ENCODE measurements around the gene MRPS22. TPM values are rescaled to one million over a fixed set of nuclear protein-coding genes. Genes with fewer than 3 reads are reported as not detected.

The MRPS22 gene
- total RNA-seq, 1 donor from 2014 or later: 87.1 TPM

- no peak for TF ChIP-seq CTCF (conservative IDR thresholded peaks at IDR 0.05; ENCODE audit: low read depth, low read length)
- DNase-seq (ENCODE audit: low read depth): no peak
- H3K4me3 ChIP-seq (ENCODE audit: low read depth, low read length): no peak overlapping the region
These were observed 36.7 kb upstream of the MRPS22 start for GRCh38 chr3:139307072-139307491.

- TF ChIP-seq CTCF (conservative IDR thresholded peaks at IDR 0.05; ENCODE audit: low read depth, low read length): no peak
- H3K4me3 ChIP-seq (ENCODE audit: low read depth, low read length): no peak overlapping the region
- DNase-seq (ENCODE audit: low read depth): no peak
These were observed 35.9 kb upstream of the MRPS22 start for GRCh38 chr3:139307601-139308555.

GRCh38 chr3:139308560-139308959 lies 35.3 kb upstream of the MRPS22 start:
- H3K4me3 ChIP-seq (ENCODE audit: low read depth, low read length): no peak overlapping the region
- no peak for TF ChIP-seq CTCF (conservative IDR thresholded peaks at IDR 0.05; ENCODE audit: low read depth, low read length)
- peak; percentile 87 for DNase-seq (ENCODE audit: low read depth)

GRCh38 chr3:139309061-139309591 lies 34.7 kb upstream of the MRPS22 start:
- no peak for DNase-seq (ENCODE audit: low read depth)
- H3K4me3 ChIP-seq (ENCODE audit: low read depth, low read length): no peak overlapping the region
- TF ChIP-seq CTCF (conservative IDR thresholded peaks at IDR 0.05; ENCODE audit: low read depth, low read length): no peak

- TF ChIP-seq CTCF (conservative IDR thresholded peaks at IDR 0.05; ENCODE audit: low read depth, low read length): no peak
- no peak overlapping the region for H3K4me3 ChIP-seq (ENCODE audit: low read depth, low read length)
- no peak for DNase-seq (ENCODE audit: low read depth)
These were observed 33.9 kb upstream of the MRPS22 start for GRCh38 chr3:139309880-139310279.

GRCh38 chr3:139310474-139310933 lies 33.3 kb upstream of the MRPS22 start:
- H3K4me3 ChIP-seq (ENCODE audit: low read depth, low read length): no peak overlapping the region
- no peak for DNase-seq (ENCODE audit: low read depth)

More at GRCh38 chr3:139310474-139310933, 33.3 kb upstream of the MRPS22 start:
- TF ChIP-seq CTCF (conservative IDR thresholded peaks at IDR 0.05; ENCODE audit: low read depth, low read length): no peak
